Pons (tissue), 1 donor: ENCODE data around the gene SH2B2.
"Not testable (repeated sequence)": the region's sequence is repeated elsewhere in the genome, so short reads cannot be mapped to it uniquely, and the experiment has no call there.

Source experiments
- DNase-seq: peaks from one replicate; pipeline ENCODE4 v3.0.0-alpha.2; 2016; ENCODE audit warnings: low spot score

The SH2B2 gene

DNA sequence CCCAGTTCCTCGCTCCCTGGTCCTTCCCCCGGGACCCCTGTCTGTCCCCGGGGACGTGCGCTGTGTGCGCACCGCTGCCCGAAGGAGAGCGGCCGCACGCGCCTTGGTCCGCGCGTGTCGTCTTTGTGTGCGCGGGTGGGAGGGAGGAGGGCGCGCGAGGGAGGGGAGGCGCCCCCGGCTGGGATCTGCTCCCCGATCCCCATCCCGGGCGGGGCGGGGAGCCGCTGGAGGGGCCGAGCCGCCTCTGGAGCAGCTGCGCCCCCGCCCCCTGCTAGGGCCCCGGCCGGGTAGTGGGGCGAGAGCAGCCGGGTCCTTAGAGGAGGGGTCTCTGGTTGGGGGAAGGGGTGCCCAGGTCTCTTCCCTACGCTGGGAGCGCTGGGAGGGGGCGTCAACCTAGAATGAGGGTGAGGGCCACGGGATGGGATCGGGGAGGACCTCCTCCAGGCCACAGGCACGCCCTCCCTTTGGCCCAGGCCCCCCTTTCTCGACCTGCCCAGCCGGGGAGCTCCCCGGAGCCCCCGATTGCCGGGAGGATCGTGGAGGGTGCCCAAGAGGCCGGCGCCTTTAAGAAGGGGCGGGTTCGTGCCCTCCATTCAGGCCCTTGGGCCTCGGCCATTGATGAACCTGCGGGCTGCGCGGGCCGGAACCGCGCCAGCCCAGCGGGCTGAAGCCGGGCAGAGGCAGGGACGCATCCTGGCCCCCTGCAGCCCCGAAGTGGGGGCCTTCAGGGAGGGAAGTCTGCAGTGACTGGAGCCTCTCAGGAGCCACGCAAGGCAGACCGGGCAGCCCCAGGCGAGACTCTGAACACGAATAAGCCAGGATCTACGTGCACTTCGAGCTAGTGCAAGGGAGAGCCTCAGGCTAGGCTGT lies 678 bp downstream of the SH2B2 start:
- no peak for DNase-seq

DNA sequence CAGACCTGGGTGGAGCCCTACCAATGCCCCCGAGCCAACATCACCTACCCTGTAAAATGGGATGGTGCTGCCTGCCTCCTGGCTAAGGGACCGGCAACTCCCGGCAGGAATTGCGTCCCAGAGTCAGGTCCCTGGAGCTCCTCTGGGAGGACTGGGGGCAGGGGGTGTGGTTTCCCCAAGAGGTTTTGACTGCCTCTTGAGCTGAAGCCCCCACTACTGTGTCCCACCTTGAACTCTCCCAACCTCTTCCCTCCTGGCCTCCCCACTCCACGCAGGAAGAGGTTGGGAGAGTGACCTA lies 1.3 kb downstream of the SH2B2 start:
- no peak for DNase-seq

DNA sequence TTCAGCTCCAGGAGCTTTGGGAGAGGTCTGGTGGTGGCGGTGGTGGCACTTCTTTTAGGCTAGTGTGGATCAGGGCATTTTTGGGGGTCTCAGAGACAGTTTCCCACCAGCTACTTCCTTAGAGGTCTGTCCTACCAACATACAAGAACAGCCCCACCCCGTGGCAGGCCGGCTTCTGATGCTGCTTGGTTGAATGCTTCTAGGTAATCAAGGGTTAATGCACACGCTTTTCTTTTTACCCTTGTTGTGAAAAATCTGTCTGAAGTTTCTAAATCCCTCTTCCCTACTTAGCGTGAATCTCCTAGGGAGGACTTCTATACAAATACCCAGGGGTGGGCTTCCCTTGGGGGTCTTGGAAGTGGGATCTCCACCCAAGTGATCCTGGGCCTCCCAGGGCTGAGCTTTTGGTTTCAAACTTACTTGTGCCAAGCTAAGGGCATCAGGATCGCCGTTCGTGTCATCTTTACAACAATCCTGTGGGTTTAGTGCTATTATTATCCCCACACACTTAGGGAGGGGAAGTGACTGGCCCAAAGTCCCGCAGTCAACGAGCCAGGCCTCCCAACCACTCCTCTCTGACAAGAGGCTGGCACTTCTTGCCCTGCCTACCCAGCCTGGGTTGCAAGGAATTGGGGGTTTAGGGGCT lies 1.7 kb downstream of the SH2B2 start:
- DNase-seq, result no peak

DNA sequence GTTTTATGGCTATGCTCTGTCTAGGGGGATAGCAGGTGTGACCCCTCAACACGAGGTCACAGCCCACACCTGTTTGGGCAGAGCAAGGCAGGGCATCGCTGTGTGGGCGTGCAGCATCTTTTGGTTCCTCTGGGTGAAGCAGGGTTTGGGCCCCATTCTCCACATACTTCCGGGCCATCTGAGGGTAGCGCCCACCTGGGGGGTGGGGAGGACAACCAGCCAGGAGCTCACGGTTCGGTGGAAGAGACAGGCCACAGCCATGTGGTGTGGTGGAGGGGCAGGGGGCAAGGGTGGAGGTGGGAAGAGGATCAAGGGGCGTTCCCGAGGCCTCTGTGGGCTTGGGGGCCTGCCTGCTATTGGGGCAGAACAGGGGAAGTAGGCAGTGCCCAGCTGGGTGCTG lies 2.4 kb downstream of the SH2B2 start:
- DNase-seq, result no peak

DNA sequence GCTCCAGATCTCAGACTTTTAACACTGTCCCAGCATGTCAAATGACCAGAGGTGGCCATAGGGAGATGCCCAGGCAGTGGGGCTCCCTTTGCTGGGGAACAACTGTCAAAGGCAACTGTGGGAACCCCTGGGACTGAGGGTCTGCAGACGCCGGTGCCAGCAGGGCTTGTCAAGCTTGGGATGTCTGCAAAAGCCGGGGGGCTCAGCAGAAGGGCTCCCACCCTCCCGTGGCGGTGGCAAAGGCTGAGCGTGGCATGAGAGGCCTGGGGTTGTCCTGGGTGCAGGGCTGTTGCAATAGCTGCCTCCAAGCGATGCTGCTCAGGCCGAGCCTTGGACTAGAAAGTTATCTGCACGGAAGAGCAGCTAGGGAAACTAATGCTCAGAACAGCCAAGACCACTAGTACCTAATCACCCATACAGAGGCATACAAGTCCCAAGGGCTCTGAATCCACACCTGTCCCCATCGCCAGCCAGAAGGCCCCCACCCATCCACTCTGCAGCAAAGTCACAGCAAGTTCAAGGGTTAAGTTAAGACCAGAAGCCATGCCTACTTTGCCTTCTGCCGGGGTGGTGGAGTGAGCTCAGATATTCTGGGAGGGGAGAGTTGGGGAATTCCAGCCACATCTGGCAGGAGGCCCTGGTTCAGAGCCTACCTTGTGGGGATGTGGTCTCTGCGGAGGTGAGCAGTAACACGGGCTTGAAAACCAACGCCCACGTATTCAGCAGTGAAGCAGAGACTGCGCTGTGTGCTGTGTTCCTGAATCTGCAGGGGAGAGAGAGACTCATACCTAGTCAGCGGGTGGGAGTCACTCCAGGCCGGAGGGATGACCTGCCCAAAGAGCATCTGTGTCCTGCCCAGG lies 4.6 kb downstream of the SH2B2 start:
- no peak for DNase-seq

DNA sequence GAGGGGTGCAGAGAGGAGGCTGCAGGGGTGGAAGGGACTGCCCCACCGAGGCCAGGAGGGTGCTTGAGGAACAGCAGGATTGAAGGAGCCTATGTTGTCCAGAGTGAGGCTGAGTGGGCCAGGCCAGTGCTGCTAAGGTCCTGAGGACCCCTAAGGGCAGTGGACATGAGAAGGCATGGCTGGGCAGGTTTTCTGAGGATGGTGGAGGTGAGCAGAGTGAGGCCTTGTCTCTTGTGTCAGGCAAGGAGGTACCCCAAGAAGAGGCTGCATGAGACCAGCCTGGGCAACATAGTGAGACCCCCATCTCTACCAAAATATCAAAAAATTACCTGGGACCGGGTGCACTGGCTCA lies 5.2 kb downstream of the SH2B2 start:
- no peak for DNase-seq

DNA sequence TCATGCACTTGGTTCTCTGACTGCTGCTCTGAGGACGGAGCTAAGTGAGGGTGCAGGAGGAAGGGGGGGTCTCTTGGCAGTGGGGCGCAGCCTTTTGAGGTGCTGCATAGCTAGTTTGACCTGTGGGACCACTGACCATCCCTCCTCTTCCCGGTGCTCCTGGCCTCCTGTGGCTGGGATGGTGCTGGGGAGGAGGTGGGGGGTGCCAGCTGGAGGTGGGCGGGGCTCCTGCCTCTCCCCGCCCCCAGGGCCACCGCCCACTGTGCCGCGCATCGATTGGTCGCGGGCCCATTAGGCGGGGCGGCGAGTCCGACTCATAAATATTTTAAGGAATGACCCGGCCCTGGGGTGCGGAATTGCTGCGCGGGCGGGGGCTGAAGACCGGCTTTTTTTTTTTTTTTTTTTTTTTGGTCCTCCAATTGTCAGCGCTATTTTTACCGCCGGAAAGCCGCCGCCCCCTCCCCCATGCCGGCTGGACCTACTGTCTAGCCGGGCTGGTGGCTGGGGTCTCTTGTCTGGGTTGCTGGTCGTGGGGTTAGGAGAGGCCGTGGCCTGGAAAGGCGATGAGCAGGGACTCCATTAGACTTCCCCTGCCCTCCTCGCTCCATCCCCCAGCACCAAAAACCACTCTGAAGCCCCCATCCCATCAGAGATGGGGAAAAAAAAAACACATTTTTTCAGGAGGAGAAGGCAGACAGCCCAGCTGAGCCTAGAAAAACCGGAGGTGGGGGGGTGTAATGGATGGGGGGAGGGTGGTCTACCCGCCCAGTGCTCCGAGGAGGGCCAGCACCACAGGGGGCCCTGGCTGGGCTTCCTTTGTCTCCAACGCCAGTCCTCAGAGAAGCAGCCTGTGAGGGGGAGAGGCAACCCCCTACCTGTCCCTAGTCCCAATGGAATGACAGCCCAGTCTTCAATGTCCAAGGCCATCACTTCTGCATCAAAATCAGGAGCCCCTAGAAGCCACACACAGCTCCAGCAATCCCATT lies 6.4 kb downstream of the SH2B2 start:
- DNase-seq, result no peak

DNA sequence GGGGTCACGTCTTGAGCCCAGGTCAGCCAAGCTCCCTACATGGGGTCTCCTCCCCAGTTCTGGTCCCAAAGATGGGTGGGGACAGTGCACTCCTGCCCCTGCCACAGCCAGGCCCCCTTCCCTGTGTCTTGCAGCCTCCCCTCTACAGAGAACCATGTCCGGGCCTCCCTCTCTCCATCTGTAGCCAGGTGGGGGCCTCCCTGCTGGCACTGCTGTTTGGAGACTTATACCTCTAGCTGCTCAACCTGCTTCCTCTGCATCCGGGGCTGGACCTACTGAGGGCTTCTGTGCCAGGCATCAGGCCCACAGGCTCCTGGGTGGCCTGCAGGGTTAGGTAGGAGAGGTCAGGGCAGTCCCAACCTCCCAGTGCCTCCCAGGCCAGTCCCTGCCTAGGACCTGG lies 7.9 kb downstream of the SH2B2 start:
- DNase-seq, result no peak

DNA sequence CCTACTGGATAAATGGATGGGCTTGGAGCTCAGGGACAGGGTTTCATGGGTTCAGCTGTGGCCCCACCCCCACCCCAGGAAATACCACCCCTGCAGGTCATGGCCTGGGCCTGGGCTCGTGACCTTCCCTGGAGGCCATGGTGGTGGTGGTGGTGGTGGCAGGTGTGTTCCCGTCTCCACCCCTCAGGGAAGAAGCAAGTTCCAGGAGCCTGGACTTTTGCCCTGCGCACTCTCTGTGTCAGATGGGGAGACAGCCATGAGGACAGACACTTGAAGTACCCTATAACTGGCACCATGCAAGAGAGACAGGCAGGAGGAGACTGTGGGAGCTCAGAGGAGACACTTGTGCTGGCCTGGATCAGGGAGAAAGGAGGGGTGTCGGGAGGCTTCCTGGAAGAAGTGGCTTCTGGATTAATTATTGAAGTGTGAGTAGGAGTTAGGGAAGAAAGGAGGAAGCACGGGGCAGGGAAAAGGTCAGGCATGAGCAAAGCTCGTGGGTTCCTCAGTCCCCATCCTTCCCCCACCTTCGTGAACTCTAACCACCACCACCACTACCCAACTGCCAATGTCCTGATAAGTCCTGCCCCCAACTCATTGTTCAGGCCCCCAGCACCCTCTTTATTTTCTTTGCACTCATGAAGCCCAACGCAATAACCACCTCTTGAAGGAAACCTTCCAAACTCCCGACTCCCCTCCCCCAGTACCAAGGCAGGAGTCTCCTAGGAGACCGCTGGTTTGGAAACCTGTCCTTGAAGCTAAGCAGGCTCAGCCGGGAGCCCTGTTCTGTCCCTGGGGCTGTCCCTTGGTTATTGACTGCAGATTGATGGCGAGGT lies 8.9 kb downstream of the SH2B2 start:
- no peak for DNase-seq

DNA sequence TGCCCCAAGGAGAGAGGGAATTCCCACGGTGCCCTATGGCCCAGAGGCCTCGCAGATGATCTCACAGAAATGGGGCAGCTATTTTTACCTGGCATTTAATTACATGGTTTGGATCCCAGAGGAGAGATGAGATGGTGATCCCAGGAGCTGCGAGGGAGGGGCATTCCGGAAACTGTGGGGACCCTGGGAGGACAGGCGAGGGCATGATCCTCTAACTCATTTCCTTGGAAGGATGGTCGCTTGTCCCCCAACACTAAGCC lies 9.4 kb downstream of the SH2B2 start:
- DNase-seq, result no peak

DNA sequence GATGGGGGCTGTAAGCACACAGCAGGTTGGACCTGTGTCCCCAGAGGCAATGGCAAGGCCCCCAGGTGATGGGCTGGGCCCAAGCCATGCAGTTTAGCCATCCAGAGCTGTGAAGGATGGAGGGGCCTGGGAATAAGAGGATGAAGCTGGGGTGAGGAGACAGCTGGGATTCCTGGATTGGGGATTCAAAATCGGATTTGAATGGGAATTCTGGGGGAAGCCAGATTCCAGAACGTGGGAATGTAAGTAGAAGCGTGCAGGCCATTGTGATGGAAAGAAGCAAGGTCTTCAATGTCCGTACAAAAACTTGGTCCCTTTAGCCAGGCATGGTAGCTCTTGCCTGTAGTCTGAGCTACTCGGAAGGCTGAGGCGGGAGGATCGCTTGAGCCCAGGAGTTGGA lies 9.8 kb downstream of the SH2B2 start:
- no peak for DNase-seq

DNA sequence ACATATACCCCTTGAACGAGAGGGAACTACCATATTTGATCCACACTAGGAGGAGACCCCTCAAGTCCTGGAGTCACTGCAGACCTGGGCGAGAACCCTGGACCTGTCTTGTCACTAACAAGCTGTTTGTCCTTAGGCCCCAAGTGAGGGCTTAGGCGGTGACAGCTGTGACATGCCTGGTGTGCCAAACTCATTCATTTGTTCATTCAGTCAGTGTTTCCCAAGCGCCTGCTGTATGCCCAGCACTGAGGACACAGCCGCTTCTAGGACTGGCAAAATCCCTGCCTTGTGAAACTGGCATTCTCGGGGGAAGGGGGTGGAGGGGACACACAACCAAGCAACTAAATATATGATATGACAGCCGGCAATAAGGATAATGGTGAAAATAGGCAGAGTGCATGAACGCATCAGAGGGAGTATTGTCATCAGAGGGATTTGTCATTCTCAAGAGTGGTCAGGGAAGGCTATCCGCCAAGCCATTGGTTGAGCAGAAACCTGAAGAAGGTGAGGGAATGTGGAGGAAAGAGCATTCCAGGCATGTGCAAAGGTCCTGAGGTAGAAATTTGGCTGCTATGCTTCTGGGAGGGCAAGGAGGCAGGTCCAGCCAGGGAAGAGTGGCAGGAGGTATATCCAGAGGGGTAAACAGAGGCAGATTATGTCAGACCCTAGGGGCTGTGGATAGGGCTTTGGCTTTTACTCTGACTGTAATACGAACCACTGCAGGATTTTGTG lies 11.0 kb downstream of the SH2B2 start:
- no peak for DNase-seq

DNA sequence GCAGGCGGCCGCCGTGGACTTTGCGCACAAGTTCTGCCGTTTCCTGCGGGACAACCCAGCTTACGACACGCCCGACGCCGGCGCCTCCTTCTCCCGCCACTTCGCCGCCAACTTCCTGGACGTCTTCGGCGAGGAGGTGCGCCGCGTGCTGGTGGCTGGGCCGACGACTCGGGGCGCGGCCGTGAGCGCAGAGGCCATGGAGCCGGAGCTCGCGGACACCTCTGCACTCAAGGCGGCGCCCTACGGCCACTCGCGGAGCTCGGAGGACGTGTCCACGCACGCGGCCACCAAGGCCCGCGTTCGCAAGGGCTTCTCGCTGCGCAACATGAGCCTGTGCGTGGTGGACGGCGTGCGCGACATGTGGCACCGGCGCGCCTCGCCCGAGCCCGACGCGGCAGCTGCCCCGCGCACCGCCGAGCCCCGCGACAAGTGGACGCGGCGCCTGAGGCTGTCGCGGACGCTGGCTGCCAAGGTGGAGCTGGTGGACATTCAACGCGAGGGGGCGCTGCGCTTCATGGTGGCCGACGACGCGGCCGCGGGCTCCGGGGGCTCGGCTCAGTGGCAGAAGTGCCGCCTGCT lies 14.1 kb downstream of the SH2B2 start:
- no peak for DNase-seq

DNA sequence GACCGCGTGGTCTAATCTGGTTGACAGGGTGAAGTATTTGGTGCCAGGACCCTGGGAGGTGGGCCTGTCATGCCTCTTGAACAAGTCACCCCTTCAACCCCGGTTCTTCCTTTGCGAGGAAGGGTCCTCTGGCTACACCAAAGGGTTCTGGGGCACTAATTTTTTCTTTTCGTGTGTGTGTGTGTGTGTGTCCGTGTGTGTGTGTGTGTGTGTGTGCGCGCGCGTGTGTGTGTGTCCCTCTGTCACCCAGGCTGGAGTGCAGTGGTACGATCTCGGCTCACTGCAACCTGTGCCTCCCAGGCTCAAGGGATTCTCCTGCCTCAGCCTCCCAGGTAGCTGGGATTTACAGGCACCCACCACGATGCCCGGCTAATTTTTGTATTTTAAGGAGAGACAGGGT lies 14.7 kb downstream of the SH2B2 start:
- not testable (repeated sequence) for DNase-seq

DNA sequence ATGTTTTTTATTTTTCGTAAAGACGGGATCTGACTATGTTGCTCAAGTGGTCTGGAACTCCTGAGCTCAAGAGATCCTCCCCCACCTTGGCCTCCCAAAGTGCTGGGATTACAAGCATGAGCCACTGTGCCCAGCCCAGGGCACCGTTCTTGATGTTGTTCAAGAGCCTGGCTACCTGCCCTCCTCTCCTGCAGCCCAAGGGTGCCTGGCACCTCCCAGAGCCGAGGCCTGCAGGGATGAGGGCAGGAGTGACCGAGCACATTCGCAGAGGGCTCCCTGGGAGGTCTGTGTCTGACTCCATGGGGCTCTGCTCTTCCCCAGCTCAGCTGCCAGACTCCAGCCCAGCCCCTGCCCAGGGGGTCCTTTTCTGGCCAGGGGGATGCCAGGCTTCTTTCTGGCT lies 15.4 kb downstream of the SH2B2 start:
- DNase-seq, result no peak

DNA sequence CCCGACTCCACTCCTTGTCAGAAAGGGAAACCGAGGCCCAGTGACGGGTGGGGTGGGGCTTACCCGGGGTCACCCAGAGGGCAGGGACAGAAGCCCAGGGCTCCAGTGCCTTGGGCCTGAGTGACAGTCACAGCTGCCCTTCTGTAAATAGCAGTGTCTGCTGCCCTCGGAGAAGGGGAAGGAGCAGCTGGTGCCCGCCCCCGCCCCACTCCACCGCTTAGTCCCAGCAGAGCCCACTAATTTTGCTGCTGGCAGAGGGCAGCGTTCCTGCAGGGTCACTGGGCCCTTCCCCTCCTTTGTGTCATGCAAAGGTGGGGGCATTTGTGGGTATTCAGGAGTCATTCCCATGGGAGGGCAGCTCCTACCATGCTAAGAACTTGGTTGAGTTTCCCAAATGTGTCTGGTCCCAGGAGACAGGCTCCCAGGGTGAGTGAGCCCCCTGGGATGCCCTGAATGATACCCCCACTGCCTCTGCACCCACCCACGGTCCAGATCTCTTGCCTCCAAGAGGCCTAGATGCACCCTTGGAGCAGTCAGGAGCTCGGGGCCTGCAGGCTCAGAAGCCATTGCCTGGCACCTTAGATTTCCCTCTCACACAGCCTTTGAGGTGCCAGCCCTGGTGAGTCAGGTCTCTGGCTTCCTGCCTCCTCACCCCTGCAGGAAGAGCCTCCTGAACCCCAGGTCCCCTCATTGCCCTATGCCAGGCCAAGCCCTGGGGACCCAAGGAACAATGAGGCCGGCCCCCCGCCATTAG lies 17.2 kb downstream of the SH2B2 start:
- DNase-seq, result no peak

DNA sequence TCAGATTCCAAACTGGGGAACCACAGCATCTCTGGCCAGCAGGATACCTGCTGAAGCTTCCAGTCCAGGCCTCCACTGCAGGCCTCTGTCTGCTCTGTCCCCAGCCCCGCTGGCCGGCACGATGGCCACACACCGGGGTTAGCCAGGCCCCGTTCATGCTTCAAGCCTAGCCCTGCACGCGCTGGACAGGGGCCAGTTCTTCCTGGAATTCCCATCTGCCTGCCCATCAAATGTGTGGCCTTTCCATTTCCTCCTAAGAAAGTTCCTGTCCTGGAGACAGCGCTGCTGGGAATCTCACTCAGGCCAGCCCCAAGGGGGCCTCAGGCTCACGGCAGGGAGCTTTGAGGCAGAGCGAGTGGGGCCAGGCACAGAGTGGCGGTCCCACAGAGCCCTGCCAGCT lies 18.0 kb downstream of the SH2B2 start:
- DNase-seq, result no peak

DNA sequence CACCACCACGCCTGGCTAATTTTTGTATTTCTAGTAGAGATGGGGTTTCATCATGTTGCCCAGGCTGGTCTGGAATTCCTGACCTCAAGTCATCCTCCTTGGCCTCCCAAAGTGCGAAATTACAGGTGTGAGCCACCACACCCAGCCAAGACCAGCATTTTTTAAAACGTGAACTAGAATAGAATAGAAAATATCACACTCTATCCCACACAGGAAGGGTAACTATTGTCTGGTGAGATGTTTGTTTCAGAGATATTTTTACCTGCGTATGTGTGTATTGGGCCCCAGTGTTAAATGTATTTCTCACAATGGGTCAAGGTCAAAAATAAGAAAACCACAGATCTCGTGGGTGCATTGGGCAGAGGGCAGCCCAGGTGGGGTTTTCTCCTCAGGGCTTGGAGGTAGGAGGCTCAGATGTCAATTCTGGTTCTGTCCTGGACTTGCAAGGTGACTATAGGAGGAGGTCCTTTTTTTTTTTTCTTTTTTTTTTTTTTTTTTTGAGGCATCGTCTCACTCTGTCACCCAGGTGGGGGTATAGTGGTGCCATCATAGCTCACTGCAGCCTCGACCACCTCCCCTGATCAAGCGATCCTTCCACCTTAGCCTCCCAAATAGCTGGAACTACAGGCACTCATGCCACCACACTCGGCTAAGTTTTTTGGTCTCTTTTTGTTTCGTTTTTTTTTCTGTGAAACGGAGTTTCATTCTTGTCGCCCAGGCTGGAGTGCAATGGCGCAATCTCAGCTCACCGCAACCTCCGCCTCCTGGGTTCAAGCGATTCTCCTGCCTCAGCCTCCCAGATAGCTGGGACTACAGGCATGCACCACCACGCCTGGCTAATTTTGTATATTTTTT lies 19.0 kb downstream of the SH2B2 start:
- no peak for DNase-seq
